NCI-H146 treated with DMSO at 0.1 percent for 48 hours (cell line): ENCODE data around the gene CKAP5.
"Not testable (repeated sequence)": the region's sequence is repeated elsewhere in the genome, so short reads cannot be mapped to it uniquely, and the experiment has no call there.

Experiments used
- DNase-seq: peaks from one replicate; lab custom pipeline; 2025; ENCODE audit not compliant: unreplicated experiment; lab: John Stamatoyannopoulos, UW

CKAP5 gene

GRCh38 chr11:46729110-46730027 is 116.7 kb downstream of the CKAP5 start:
- DNase-seq, result no peak

GRCh38 chr11:46728659-46729040 is 117.4 kb downstream of the CKAP5 start:
- no peak for DNase-seq

DNA sequence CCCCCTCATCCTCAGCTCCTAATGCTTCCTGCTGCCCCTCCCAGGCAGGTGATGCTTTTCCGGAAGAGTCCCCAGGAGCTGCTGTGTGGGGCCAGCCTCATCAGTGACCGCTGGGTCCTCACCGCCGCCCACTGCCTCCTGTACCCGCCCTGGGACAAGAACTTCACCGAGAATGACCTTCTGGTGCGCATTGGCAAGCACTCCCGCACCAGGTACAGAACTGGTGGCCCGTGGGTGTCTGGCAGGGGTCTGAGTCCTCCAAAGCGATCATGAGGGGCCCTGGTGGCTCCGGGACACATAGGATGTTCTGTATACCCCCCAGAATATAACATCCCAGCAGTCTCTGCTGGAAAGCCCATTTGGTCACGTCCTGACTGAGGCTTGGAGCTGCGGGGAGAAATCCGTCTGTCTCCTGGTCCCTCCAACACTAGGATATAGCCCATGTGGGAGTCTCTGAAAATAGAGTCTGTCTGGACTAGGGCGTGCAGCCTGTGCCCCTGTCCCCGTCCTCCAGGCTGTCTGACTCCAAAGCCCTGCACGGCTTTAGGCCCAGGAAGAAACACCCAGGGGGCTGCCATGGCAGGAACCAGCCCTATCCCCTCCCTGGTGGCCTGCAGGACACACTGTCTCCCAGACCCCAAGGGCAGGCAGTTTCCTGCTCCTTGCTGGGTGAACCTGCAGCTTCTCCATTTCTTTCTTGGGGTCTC is 118.0 kb downstream of the CKAP5 start:
- no peak for DNase-seq

GRCh38 chr11:46726206-46726862 is 119.7 kb downstream of the CKAP5 start:
- DNase-seq, result no peak

DNA sequence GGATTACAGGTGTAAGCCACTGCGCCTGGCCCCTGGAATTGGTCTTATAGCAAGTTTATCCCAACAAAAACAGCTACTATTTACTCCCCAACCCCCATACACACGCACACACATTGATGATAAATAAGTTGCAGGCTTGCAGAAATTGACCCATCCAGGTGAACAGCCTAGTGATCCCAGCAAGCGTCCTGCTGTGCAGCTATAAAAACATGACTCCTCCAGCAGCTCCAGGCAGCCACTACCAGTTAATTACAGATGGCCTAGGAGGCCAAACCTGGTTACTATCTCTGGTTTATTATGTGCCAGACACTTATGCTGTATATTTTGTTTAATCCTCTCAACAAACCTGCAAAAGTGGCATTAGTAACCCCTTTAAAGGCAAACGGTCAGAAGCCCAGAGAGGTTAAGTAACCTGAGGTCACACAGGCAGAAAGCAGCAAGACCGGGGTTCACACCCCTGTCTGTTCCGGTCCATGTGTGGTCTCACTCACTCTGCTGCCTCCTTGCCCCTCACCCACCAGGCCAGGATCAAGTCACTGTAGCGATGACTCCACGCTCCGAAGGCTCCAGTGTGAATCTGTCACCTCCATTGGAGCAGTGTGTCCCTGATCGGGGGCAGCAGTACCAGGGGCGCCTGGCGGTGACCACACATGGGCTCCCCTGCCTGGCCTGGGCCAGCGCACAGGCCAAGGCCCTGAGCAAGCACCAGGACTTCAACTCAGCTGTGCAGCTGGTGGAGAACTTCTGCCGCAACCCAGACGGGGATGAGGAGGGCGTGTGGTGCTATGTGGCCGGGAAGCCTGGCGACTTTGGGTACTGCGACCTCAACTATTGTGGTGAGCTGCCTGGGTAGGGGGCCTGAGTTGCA is 120.5 kb downstream of the CKAP5 start:
- peak; percentile 22 for DNase-seq

DNA sequence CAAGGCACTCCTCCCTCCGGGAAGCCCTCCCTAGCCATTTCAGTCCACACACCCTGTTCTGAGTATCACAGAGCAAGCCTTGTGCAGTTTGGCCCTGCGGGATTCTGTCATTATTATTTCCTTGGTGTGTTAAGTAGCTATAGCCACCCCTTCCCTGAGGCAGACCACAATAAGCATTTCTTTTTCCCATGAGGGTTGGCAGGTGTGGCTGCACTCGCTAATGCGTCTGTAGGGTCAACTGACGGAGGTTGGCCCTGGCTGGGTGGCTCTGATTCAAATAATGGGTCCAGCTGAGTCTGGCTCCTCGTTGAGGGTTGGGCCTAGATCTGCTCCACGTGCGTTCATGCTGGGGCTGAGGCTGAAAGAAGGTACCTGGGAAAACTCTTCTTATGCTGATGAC is 122.0 kb downstream of the CKAP5 start:
- DNase-seq, result no peak

- no peak for DNase-seq
Observed at GRCh38 chr11:46723359-46723680, 122.8 kb downstream of the CKAP5 start.

- no peak for DNase-seq
Observed at GRCh38 chr11:46722566-46723358, 123.3 kb downstream of the CKAP5 start.

- no peak for DNase-seq
Observed at GRCh38 chr11:46721286-46721685, 124.8 kb downstream of the CKAP5 start.

DNA sequence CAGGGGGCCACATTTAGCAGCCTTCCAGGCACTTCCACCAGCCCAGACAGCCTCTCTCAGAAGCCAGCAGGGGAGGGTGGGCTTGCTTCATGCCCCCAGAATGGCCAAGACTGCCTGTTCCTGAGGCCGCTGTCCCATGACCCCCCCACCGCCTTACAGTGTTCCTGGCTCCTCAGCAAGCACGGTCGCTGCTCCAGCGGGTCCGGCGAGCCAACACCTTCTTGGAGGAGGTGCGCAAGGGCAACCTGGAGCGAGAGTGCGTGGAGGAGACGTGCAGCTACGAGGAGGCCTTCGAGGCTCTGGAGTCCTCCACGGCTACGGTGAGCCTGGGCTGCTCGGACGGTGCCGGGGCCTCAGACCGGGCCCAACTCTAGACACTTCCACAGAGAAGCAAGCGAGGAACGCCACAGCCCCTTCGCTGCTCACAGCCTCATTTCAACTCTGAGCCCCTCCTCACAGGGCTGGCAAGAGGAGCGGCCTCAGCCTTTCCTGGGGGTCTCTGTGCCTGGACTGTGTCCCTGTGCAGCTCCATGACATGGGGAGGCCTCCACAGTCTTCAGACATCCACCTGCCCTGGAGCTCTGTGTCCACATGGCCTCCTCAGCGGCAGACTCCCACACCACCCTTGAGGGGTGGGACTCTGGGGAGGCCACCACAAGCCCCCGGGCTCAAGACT is 126.4 kb downstream of the CKAP5 start:
- no peak for DNase-seq

GRCh38 chr11:46719048-46719542 is 127.0 kb downstream of the CKAP5 start, which contains the start of gene F2:
F2 (plus strand) TSS chr11:46719213; CDS start chr11:46719236, 23 bp downstream.
- DNase-seq, result no peak

DNA sequence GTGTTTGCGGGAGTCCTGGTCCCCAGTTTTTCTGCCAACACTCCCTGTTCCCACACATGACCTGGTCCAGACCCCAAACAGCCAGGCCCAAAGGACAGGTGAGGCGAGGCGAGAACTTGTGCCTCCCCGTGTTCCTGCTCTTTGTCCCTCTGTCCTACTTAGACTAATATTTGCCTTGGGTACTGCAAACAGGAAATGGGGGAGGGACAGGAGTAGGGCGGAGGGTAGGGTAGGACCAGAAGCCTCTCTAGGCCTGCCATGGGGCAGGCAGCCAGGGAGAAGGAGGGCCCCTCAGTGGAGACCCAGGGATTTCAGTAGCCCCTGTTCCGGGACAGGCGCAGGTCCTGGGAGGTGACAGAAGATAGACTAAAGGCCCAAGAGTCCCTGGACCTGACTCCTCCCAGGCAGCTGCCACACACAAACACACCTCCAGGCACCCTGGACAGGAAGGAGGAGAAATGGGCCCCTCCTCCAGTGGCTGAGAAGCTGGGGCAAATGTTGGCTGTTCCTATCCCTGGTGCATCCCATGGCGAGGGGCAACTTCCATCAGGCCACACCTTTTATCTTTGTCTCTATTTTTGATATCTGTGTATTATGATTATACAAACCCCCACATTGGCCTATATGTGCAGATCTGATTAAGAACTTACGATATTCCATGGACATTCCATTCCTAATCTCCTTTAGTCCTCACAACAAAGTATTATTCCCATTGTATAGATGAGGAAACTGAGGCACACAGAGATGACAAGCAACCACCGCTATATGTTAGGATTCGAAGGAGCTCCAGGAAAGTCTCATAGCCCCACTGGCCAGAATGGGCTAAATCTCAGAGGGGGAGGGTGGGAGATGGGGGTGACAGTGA is 127.7 kb downstream of the CKAP5 start:
- peak; percentile 21 for DNase-seq

GRCh38 chr11:46717825-46718154 is 128.3 kb downstream of the CKAP5 start:
- not testable (repeated sequence) for DNase-seq

GRCh38 chr11:46712874-46713576 is 133.1 kb downstream of the CKAP5 start:
- no peak for DNase-seq

DNA sequence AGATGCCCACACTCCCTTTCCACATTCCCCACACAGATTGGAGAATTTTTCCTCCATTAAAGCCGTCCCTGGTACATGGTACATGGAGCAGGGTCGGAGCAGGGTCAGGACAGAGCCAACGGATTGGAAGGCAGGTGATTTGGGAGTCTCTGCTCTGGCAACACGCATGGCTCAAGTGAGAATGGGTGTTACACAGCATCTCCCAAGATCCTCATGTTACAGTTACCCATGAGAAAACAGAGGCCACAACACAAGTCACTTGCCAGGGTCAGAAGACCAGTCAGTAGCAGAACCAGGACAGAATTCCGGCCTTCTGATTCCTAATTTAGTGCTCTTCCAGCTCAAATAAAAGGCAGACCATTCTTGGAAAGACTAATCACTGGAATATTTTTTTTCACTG is 134.8 kb downstream of the CKAP5 start:
- DNase-seq, result no peak

GRCh38 chr11:46710821-46711269 is 135.2 kb downstream of the CKAP5 start:
- DNase-seq, result no peak

DNA sequence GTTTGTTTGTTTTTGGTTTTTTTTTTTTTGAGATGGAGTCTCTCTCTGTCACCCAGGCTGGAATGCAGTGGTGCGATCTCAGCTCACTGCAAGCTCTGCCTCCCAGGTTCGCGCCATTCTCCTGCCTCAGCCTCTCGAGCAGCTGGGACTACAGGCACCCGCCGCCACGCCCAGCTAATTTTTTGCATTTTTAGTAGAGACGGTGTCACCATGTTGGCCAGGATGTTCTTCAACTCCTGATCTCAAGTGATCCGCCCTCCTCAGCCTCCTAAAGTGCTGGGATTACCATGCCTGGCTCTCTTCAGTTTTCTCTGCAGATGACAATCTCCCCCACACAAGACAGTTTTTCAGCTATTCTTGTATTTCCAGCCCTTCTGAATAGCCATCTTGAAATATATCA is 136.7 kb downstream of the CKAP5 start:
- DNase-seq, result not testable (repeated sequence)

- no peak for DNase-seq
Observed at GRCh38 chr11:46706886-46707285, 139.2 kb downstream of the CKAP5 start.
